GM11168 (cell line): ENCODE measurements around the gene AOX1.
"Not testable (repeated sequence)": the region's sequence is repeated elsewhere in the genome, so short reads cannot be mapped to it uniquely, and the experiment has no call there.

Experiments used
- in situ Hi-C: fragments of 300-500 bp; cut with MboI; formaldehyde crosslinking; loops from one replicate; pipeline ENCODE4 v1.12.0; 2022; ENCODE audit warnings: low sequenced_read_pairs; ENCODE audit not compliant: unreplicated experiment

AOX1 gene

GRCh38 chr2:200624658-200625057 lies 38.8 kb downstream of the AOX1 start:
- in situ Hi-C loops, result no loop called here

- in situ Hi-C loops, result no loop called here
Observed at GRCh38 chr2:200625282-200625681, 39.5 kb downstream of the AOX1 start.

GRCh38 chr2:200625958-200626363 lies 40.1 kb downstream of the AOX1 start:
- in situ Hi-C loops, result no loop called here

GRCh38 chr2:200627110-200627770 lies 41.4 kb downstream of the AOX1 start:
- in situ Hi-C loops, result no loop called here

- in situ Hi-C loops, result not testable (repeated sequence)
Observed at GRCh38 chr2:200628461-200628860, 42.6 kb downstream of the AOX1 start.

GRCh38 chr2:200631287-200631686 lies 45.5 kb downstream of the AOX1 start:
- in situ Hi-C loops, result no loop called here

GRCh38 chr2:200634231-200634964 lies 48.6 kb downstream of the AOX1 start:
- in situ Hi-C loops, result no loop called here

- in situ Hi-C loops, result no loop called here
Observed at GRCh38 chr2:200635251-200635650, 49.4 kb downstream of the AOX1 start.

GRCh38 chr2:200637901-200638300 lies 52.1 kb downstream of the AOX1 start:
- in situ Hi-C loops, result no loop called here

GRCh38 chr2:200640176-200640575 lies 54.4 kb downstream of the AOX1 start:
- in situ Hi-C loops, result no loop called here

- in situ Hi-C loops, result no loop called here
Observed at GRCh38 chr2:200640901-200641300, 55.1 kb downstream of the AOX1 start.

GRCh38 chr2:200648518-200649281 lies 62.9 kb downstream of the AOX1 start:
- in situ Hi-C loops, result not testable (repeated sequence)

GRCh38 chr2:200649724-200650123 lies 63.9 kb downstream of the AOX1 start:
- in situ Hi-C loops, result no loop called here

- in situ Hi-C loops, result no loop called here
Observed at GRCh38 chr2:200650195-200650594, 64.4 kb downstream of the AOX1 start.

- in situ Hi-C loops, result no loop called here
Observed at GRCh38 chr2:200652158-200652557, 66.3 kb downstream of the AOX1 start.

- in situ Hi-C loops, result no loop called here
Observed at GRCh38 chr2:200653021-200653420, 67.2 kb downstream of the AOX1 start.

GRCh38 chr2:200654823-200655222 lies 69.0 kb downstream of the AOX1 start:
- in situ Hi-C loops, result no loop called here

- in situ Hi-C loops, result no loop called here
Observed at GRCh38 chr2:200655918-200656580, 70.2 kb downstream of the AOX1 start.

GRCh38 chr2:200658278-200658864 lies 72.6 kb downstream of the AOX1 start:
- in situ Hi-C loops, result no loop called here

- in situ Hi-C loops, result no loop called here
Observed at GRCh38 chr2:200659410-200659809, 73.6 kb downstream of the AOX1 start.
